Common myeloid progenitor, CD34-positive (primary cell): ENCODE data around the gene SNX6.
"Not testable (repeated sequence)": the region's sequence is repeated elsewhere in the genome, so short reads cannot be mapped to it uniquely, and the experiment has no call there.

ENCODE experiments used
- CTCF ChIA-PET: fragments of 350-600 bp; sonication (Branson Sonifier 250); formaldehyde crosslinking; loops from one replicate; lab custom pipeline; 2021; ENCODE audit warnings: antibody characterized with exemption; lab: Charles Lee
- POLR2A ChIA-PET: fragments of 350-600 bp; sonication (Branson Sonifier 250); formaldehyde crosslinking; loops from one replicate; lab custom pipeline; 2021; ENCODE audit warnings: antibody characterized with exemption; lab: Charles Lee
- DNase-seq, 3 donors: peaks; one replicate each; pipeline versions ENCODE4 v3.0.0 to v3.0.0-alpha.2; 2013
- H3K27ac ChIP-seq, 2 experiments: 1 replicate in 1 of 2; 2 replicates in 1 of 2; pipeline ENCODE4 v1.7.0; 2013; ENCODE audit warnings: inconsistent platforms in 2 of 2, low read length in 2 of 2, mild to moderate bottlenecking in 2 of 2, low read depth in 1 of 2, moderate library complexity in 1 of 2; ENCODE audit not compliant: severe bottlenecking in 2 of 2, insufficient read depth in 1 of 2, poor library complexity in 1 of 2
- H3K27me3 ChIP-seq, 5 experiments: replicated peaks in 2 of 5; 1 replicate in 3 of 5; 2 replicates in 2 of 5; pipeline versions ENCODE4 v1.6.1 to v1.7.0; 2013; ENCODE audit warnings: low read length in 4 of 5, mild to moderate bottlenecking in 2 of 5, moderate library complexity in 2 of 5, inconsistent platforms in 1 of 5; ENCODE audit not compliant: insufficient read depth in 5 of 5, control insufficient read depth in 4 of 5
- H3K36me3 ChIP-seq, 4 experiments: 1 replicate in 2 of 4; 2 replicates in 2 of 4; pipeline versions ENCODE4 v1.6.1 to v1.7.0; 2013; ENCODE audit warnings: low read length in 3 of 4, control low read depth in 1 of 4, mild to moderate bottlenecking in 1 of 4; ENCODE audit not compliant: control insufficient read depth in 4 of 4, insufficient read depth in 4 of 4
- H3K4me1 ChIP-seq, 4 experiments: 1 replicate in 3 of 4; 2 replicates in 1 of 4; pipeline versions ENCODE4 v1.6.1 to v1.7.1; 2013; ENCODE audit warnings: low read length in 3 of 4, mild to moderate bottlenecking in 3 of 4, control low read depth in 1 of 4, inconsistent platforms in 1 of 4, moderate library complexity in 1 of 4; ENCODE audit not compliant: control insufficient read depth in 4 of 4, insufficient read depth in 4 of 4; ENCODE audit errors: control extremely low read depth in 1 of 4
- H3K4me3 ChIP-seq, 7 experiments: 1 replicate in 4 of 7; 2 replicates in 3 of 7; pipeline versions ENCODE4 v1.5.1 to v1.7.0; 2013; ENCODE audit warnings: mild to moderate bottlenecking in 7 of 7, low read length in 6 of 7, moderate library complexity in 6 of 7, inconsistent platforms in 2 of 7, low read depth in 2 of 7, control low read depth in 1 of 7; ENCODE audit not compliant: insufficient read depth in 4 of 7, control insufficient read depth in 1 of 7; ENCODE audit errors: extremely low read depth in 1 of 7
- H3K9me3 ChIP-seq, 5 experiments: 1 replicate in 4 of 5; 2 replicates in 1 of 5; pipeline versions ENCODE4 v1.6.1 to v1.7.1; 2013; ENCODE audit warnings: low read length in 4 of 5, mild to moderate bottlenecking in 2 of 5, inconsistent platforms in 1 of 5, low read depth in 1 of 5, moderate library complexity in 1 of 5; ENCODE audit not compliant: control insufficient read depth in 4 of 5, insufficient read depth in 2 of 5; ENCODE audit errors: control extremely low read depth in 1 of 5
- WGBS: methylation state at CpG from one replicate; pipeline ENCODE4 v1.1.5; 2013; ENCODE audit not compliant: insufficient coverage; 5-methylcytosine and 5-hydroxymethylcytosine counted together

SNX6 gene

GRCh38 chr14:34580381-34580780 lies 49.6 kb downstream of the SNX6 start:
- no peaks in the 10 kb centered on the region for H3K9me3 ChIP-seq
- H3K27ac ChIP-seq: no peak overlapping the region
- no peaks in the 10 kb centered on the region for H3K4me1 ChIP-seq
- 100% methylated on average over 1 of the region's 5 CpGs for WGBS
- no peak for DNase-seq
- H3K36me3 ChIP-seq: peaks cover 8 to 51% (median 28%) of the 10 kb centered on the region in 4 experiments
- POLR2A ChIA-PET: no interaction called here
- CTCF ChIA-PET: no interaction called here
- no peak overlapping the region for H3K4me3 ChIP-seq
- no peaks in the 10 kb centered on the region for H3K27me3 ChIP-seq

GRCh38 chr14:34571771-34572170 lies 58.2 kb downstream of the SNX6 start:
- Histone ChIP-seq H3K27ac (no peak overlapping the region), H3K27me3 (no peaks in the 10 kb centered on the region), H3K9me3 (no peaks in the 10 kb centered on the region), H3K4me3 (no peak overlapping the region), H3K36me3 (peaks cover 7 to 52% (median 27%) of the 10 kb centered on the region in 4 experiments), H3K4me1 (no peaks in the 10 kb centered on the region)
- ChIA-PET CTCF (no interaction called here), POLR2A (no interaction called here)
- 100% methylated on average over 1 of the region's 3 CpGs for WGBS
- DNase-seq: no peak

GRCh38 chr14:34569750-34570149 lies 60.2 kb downstream of the SNX6 start:
- ChIA-PET POLR2A (no interaction called here), CTCF (no interaction called here)
- no peaks in the 10 kb centered on the region for H3K27me3 ChIP-seq
- no peak overlapping the region for H3K4me3 ChIP-seq
- H3K27ac ChIP-seq: no peak overlapping the region
- no peaks in the 10 kb centered on the region for H3K9me3 ChIP-seq
- no peaks in the 10 kb centered on the region for H3K4me1 ChIP-seq
- WGBS: no CpG with 5 or more reads among the region's 4 CpGs
- peaks cover 7 to 61% (median 31%) of the 10 kb centered on the region in 4 experiments for H3K36me3 ChIP-seq
- DNase-seq: no peak

GRCh38 chr14:34568803-34569202 lies 61.1 kb downstream of the SNX6 start:
- no peaks in the 10 kb centered on the region for H3K9me3 ChIP-seq

GRCh38 chr14:34562776-34563150 lies 67.2 kb downstream of the SNX6 start:
- POLR2A ChIA-PET: no interaction called here
- no peaks in the 10 kb centered on the region for H3K9me3 ChIP-seq

More at GRCh38 chr14:34568803-34569202, 61.1 kb downstream of the SNX6 start:
- H3K27ac ChIP-seq: no peak overlapping the region
- no peak overlapping the region for H3K4me3 ChIP-seq
- H3K36me3 ChIP-seq: peaks cover 7 to 57% (median 33%) of the 10 kb centered on the region in 4 experiments
- CTCF ChIA-PET: no interaction called here
- no peaks in the 10 kb centered on the region for H3K4me1 ChIP-seq
- no peak for DNase-seq
- no peaks in the 10 kb centered on the region for H3K27me3 ChIP-seq
- POLR2A ChIA-PET: interaction anchor here (0.6 kb wide), 1 partner anchor 428 kb away, joined by 3 read pairs; no protein-coding TSS in a partner anchor
- WGBS: 98% methylated on average over 11 of the region's 13 CpGs

GRCh38 chr14:34562037-34562775 lies 67.7 kb downstream of the SNX6 start:
- POLR2A ChIA-PET, H3K4me3 ChIP-seq, H3K4me1 ChIP-seq, H3K27me3 ChIP-seq, CTCF ChIA-PET, H3K9me3 ChIP-seq, H3K27ac ChIP-seq, DNase-seq: not testable (repeated sequence)
- WGBS: no CpG with 5 or more reads among the region's 8 CpGs
- peaks cover 6 to 24% (median 13%) of the 10 kb centered on the region in 4 experiments for H3K36me3 ChIP-seq

More at GRCh38 chr14:34562776-34563150, 67.2 kb downstream of the SNX6 start:
- CTCF ChIA-PET: no interaction called here
- Histone ChIP-seq H3K4me1 (no peaks in the 10 kb centered on the region), H3K27ac (no peak overlapping the region), H3K27me3 (no peaks in the 10 kb centered on the region), H3K4me3 (no peak overlapping the region), H3K36me3 (peaks cover 7 to 25% (median 17%) of the 10 kb centered on the region in 4 experiments)
- WGBS: 93% methylated on average over 7 of the region's 8 CpGs
- DNase-seq: no peak

GRCh38 chr14:34556498-34556829 lies 73.5 kb downstream of the SNX6 start:
- WGBS: no CpG with 5 or more reads among the region's 35 CpGs
- H3K36me3 ChIP-seq, H3K27ac ChIP-seq, H3K9me3 ChIP-seq, H3K4me1 ChIP-seq, H3K27me3 ChIP-seq, POLR2A ChIA-PET, H3K4me3 ChIP-seq, DNase-seq, CTCF ChIA-PET: not testable (repeated sequence)
